Activated CD8-positive, alpha-beta memory T cell treated with anti-CD3 and anti-CD28 coated beads, Interleukin-2, amount 50 U/mL, for 24 hours (primary cell): ENCODE measurements around the gene PEMT.

Experiments used
- DNase-seq: peaks from one replicate; pipeline ENCODE4 v3.0.0-alpha.2; 2020; ENCODE audit errors: extremely low read depth

PEMT gene

GRCh38 chr17:17553217-17554195 lies 38.0 kb downstream of the PEMT start:
- DNase-seq: no peak

DNA sequence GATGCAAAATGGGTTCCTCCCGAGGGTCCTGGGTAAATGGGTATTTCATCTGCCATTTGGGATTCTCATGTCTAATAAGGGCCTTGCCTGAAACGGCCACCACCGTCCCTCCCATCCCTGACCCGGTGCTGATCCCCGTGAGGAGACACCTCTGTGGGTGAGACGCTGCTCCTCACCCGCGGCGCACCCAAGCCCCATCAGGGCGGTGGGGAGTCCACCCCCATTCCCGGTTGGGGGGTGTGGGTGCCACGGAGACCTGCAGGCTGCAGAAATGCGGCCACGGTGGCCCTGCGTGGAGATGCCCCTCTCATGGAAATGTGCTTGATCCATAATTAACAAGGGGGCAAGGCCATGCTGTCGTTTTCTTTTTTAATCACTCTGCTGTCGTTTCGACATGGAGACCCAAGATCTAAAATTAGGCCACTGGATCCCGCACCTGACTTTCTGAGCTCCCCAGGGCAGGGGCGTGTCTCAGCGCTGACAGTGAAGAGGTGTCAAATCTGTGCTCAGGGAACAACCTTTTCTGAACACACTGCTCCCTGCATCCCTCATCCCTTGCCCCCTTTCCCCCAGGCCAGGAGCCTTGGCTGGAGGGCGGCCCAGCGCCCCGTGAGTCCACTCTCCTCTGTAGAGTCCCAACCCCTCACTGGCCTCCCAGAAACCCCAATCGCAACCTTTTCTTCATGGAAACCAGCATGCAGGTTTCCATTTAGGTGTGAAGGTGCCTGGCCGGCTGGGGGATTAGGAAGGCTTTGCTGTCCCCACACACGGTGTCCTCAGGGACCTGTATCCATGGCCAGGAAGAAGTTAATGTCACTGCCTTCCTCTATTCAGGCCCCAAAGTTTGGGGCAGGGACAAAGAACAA lies 38.9 kb downstream of the PEMT start:
- no peak for DNase-seq

GRCh38 chr17:17551361-17551760 lies 40.1 kb downstream of the PEMT start:
- DNase-seq: no peak

- DNase-seq: no peak
Observed at GRCh38 chr17:17549732-17550366, 41.7 kb downstream of the PEMT start.

DNA sequence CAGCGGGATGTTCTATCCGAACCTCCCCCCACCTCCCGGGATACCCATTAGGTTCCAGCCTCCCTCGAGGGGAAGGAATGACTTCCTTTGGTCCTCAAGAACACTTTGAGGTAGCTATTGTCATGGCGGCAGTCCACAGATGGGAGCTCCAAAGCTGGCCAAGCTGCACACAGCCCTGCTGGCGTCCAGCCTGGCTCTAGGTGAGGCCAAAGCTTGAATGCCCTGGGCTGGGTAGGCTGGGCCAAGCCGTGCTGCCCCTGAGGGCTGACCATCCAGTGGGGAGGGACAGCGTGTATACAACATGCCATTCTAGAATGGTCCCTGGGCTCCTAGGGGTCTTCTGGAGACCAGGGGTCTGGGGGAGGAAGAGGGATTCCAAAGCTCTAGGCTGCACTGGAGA lies 43.5 kb downstream of the PEMT start:
- DNase-seq: no peak

GRCh38 chr17:17547210-17547764 lies 44.2 kb downstream of the PEMT start:
- DNase-seq: no peak

- no peak for DNase-seq
Observed at GRCh38 chr17:17546399-17547185, 44.9 kb downstream of the PEMT start.

DNA sequence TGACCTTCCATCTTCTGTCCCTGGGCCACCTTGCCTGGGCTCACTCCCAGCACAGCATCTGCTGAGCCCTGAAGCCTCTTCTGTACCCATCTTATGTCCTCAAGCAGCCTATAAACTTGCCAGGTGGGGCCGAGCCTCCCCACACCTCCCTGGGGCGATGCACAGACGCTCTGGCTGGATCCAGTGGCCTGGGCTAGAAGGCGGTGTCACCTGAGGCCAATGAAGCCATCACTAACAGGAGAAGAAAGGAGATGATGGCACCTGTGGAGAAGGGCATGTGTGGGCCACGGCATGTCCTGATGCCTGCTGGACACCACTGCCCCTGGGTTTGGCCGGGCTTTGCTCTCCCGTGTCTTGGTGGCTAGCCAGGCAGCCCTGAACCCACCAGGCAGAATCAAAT lies 45.5 kb downstream of the PEMT start:
- no peak for DNase-seq

DNA sequence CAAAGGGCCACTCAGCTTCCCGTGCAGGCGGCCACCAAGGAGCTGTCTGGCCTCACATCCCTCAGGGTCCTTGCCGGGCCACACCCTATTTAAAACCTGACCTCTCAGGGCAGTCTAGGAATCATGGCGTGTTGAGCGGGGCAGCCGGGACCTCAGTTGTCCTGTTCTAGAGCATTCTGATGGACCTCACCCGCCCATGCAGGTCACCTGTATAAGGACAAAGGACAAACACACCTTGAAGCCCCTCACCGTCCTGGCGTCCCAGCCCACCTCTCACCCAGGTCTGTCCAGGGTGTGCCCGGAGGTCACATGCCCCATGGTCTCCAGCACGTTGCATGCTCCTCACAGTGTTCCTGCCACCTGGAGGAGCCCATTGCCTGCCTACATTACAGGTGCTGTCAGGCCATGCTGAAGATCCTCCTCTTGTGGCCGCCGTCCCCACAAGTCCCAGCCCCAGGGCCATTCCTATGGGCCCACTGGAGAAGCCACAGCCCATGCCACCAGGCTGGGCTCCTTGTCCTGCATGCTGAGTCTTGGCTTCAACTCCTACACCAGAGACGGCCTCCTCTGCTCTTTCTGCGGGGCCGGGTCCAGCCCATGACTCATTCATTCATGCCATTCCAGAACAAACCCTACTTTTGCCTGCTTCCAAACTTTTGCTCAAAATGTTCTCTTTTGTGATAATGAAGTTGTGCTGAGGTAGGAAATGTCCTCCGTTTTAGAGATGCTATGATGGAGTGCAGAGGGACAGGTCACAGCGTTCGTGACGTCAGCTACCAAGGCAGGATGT lies 46.3 kb downstream of the PEMT start:
- DNase-seq: no peak

GRCh38 chr17:17542906-17543635 lies 48.4 kb downstream of the PEMT start:
- no peak for DNase-seq

- DNase-seq: no peak
Observed at GRCh38 chr17:17541640-17542001, 49.9 kb downstream of the PEMT start.

DNA sequence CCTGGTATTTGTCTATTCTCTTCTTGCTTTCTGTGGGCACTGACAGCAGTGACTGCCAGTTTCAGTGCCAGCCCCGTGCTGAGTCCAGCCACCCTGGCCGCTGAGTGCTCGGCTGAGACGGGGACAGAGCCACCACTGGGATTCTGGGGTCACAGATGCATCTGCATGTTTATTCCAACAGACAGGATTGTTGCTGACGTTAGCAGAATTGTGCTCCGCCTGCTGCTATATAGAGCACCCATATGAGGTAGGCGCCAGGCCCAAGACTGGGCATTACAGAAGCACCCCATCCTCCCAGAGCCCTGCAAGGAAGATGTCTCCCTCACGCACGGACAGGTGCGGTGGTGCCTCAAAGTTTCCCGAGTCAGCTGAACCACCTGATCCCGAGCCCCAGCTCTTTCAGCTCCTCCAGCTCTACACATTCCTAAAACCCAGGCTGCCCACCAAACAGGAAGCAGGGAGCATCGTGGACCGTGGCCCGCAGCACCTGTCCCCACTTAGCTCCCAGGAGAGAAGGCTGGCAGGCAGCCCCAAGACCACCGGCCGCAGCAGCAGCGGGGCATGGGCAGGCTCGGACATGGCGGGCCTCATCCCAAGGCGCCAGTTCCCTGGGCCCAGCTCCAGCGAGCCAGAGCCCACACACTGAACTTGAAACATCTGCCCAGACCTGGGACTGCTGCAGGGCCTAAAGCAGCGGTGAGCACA lies 50.4 kb downstream of the PEMT start:
- DNase-seq: no peak

- no peak for DNase-seq
Observed at GRCh38 chr17:17540278-17540906, 51.1 kb downstream of the PEMT start.

- no peak for DNase-seq
Observed at GRCh38 chr17:17539591-17539990, 51.9 kb downstream of the PEMT start.

GRCh38 chr17:17538417-17539391 lies 52.8 kb downstream of the PEMT start:
- no peak for DNase-seq

- DNase-seq: no peak
Observed at GRCh38 chr17:17537311-17538099, 54.0 kb downstream of the PEMT start.
